ENCODE measurements around the gene RITA1. TPM values are rescaled to one million over a fixed set of nuclear protein-coding genes. Genes with fewer than 3 reads are reported as not detected.

Gene RITA1
- total and polyA plus RNA-seq, 2 experiments from 2014 or later, result 20.0 to 40.4 TPM

DNA sequence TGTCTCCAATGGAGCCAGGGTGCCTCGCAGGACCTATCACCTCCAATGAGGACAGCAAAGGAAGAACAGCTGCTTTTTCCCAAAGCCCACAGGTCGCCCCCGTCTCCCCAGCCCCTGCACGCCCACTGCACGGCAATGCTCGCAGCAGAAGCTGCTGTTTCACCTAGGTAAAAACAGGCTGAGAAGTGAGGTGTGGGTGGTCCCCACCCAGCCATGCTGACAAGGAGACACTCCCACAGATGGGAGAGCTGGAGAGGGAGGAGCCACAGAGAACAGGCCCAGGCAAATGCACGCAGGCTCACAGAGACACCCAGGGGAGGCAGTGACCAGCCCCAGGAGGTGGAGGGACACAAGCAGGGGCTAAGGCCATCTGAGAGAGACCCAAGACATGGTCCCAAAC is 25.6 kb upstream of the RITA1 start (continued):
- TF ChIP-seq, protein P1, sequence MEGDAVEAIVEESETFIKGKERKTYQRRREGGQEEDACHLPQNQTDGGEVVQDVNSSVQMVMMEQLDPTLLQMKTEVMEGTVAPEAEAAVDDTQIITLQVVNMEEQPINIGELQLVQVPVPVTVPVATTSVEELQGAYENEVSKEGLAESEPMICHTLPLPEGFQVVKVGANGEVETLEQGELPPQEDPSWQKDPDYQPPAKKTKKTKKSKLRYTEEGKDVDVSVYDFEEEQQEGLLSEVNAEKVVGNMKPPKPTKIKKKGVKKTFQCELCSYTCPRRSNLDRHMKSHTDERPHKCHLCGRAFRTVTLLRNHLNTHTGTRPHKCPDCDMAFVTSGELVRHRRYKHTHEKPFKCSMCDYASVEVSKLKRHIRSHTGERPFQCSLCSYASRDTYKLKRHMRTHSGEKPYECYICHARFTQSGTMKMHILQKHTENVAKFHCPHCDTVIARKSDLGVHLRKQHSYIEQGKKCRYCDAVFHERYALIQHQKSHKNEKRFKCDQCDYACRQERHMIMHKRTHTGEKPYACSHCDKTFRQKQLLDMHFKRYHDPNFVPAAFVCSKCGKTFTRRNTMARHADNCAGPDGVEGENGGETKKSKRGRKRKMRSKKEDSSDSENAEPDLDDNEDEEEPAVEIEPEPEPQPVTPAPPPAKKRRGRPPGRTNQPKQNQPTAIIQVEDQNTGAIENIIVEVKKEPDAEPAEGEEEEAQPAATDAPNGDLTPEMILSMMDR (conservative IDR thresholded peaks at IDR 0.05; ENCODE audit: low read depth in 2 of 2), result no peak
- TF ChIP-seq POLR2AphosphoS5 (IDR thresholded peaks at IDR 0.05; ENCODE audit: low read depth), result no peak
- TF ChIP-seq JUNB (IDR thresholded peaks at IDR 0.05; ENCODE audit: unreplicated experiment), result no peak
- TF ChIP-seq STAT1 (IDR thresholded peaks at IDR 0.05; ENCODE audit: unreplicated experiment), result no peak
- no peak for TF ChIP-seq EZH2phosphoT487 (IDR thresholded peaks at IDR 0.05; ENCODE audit: unreplicated experiment)
- no peak for TF ChIP-seq EZH2 (IDR thresholded peaks at IDR 0.05; ENCODE audit: low read depth, unreplicated experiment)
- no peak for TF ChIP-seq ZNF114 (CRISPR knock-in tag; IDR thresholded peaks at IDR 0.05)
- TF ChIP-seq ZNF462 (CRISPR knock-in tag; IDR thresholded peaks at IDR 0.05), result no peak
- no peak for TF ChIP-seq NANOG (IDR thresholded peaks at IDR 0.05; ENCODE audit: borderline replicate concordance)
